ENCODE results near the gene FAM124A.

FAM124A gene

DNA sequence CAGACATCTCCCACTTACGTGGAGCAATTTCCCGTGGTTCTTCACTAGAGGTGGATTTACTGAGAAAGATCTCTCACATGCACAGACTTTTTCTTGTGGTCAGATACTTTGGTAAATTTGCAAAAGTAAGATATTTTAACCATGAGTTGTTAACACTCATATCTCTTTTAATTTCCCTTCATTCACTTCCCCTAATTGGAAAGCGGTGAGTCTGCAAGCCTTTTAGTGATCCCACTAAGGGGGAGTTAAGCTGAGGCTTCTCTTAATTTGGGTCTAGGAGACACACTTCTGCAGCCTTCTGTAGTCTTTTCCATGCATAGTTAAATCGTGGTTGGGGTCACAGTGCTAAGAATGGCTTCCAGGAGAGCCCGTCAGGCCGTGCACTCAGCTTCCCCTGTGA, 86.6 kb downstream of the FAM124A start:
- no peak for DNase-seq (ENCODE audit: low read depth in 2 of 2)

DNA sequence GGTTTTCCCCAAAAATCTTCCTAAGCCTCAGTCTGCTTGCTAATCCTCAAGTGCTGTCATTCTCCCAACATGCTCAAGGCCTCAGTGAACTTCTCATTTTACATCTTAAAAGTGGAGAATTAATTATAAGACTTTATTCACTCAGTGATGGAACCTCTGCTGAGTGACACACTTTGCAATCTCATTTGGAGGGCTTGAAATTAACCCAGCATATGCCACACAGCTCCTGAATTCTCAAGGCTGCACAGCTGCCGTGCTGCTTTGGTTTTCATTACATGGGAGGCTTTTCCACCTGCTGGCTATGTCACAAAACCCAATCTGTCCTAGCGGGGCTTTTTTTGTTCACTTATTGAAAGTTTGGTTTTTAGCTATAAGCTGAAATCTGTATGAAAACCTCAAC, 89.0 kb downstream of the FAM124A start:
- no peak for DNase-seq (ENCODE audit: low read depth in 2 of 2)

DNA sequence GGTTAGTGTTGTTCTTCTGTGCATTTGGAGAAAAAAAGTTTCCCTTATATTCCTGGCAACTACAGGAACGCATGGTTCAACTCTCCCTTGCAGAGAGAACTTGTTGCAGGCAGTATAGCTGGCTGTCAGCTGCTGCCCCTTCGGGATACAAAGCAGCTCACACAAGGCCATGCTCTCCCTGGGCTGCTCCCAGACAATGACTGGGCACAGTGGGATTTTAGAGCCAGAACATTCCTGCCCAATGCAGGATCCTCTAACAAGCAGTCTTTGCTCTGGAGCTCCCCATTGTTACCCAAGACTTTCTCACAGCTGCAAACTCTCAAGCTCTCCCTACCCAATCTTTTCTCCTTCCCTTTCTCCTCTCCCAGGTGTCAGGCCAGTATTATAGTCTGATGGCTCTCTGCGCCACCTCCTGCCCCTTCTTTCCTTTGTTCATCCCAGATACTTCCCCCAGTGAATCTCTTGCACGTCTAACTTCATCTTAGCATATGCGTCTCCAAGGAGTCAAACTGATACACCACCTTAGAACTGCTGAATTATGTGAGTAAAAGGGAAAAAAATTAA, 89.8 kb downstream of the FAM124A start:
- no peak for DNase-seq (ENCODE audit: low read depth in 2 of 2)

DNA sequence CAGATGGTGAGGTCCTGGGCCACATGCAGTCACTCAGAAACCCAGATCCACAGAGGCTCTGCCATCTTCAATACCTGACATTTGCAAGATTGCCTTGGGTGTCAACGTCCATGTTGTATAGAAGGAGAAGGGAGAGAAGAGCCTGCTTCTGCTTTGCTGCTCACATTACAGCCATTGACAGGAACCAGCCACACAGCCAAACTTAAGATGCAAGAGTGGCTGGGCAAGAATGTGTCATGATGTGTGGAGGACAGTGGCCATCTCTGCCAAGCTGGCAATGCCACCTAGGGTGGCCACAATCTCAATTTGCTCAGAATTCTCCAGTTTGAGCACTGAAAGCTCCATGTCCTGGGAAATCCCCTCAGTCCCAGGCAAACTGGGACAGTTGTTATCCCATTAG, 91.4 kb downstream of the FAM124A start:
- DNase-seq (ENCODE audit: low read depth in 2 of 2), result no peak

DNA sequence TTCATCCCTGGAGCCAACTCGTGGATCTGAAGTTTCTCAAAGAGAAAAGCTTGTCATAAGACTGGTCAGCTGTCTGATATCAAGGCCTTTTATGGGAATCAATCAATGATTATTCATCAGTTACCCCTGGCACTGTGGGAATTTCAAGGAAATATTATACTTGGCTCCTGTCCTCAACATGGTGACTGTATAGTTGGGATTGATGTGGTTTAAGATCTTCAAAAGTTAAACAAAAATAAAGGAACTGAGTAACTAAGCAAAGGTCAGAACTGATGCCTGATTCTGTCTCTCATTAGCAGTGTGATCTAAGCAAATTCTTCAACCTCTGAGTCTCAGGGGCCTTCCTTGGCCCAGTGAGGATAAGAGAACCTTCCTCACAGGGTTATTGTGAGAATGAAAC, 95.1 kb downstream of the FAM124A start:
- DNase-seq (ENCODE audit: low read depth in 2 of 2), result no peak

DNA sequence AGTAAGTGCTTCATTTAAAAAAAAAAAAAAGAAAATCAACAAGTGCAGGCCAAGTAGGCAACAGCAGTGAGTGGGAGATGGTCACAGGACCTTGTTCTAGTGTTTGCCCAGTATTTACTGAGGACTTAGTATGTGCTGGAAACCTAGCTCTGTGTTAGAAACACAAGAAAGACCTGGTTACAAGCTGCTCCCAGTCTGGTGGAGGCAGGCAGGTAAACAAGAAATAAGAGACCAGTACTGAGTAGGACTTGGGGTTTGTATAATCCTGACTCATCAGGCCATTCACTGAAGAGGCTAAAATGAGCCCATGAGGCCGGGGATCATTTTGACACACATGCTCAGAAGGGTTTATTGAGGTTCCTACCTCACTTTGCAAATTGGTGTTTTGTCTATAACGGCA, 95.8 kb downstream of the FAM124A start:
- DNase-seq (ENCODE audit: low read depth in 2 of 2), result no peak

DNA sequence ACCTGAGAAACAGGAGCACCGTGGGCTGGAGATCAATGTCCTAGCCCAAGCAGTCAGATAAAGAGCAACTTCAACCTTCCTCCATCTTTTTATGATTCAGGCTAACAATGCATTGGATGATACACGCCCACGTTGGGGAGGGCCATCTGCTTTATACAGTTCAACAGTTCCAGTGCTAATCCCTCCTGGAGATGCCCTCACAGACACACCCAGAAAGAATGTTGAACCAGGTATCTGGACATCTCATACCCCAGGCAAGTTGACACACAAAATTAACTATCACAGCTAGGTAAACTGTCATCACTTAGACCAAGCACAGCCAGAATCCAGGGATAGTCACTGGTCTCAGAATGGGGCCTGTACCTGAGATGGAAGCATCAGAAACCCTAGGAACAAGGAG, 96.7 kb downstream of the FAM124A start:
- DNase-seq (ENCODE audit: low read depth in 2 of 2), result no peak

DNA sequence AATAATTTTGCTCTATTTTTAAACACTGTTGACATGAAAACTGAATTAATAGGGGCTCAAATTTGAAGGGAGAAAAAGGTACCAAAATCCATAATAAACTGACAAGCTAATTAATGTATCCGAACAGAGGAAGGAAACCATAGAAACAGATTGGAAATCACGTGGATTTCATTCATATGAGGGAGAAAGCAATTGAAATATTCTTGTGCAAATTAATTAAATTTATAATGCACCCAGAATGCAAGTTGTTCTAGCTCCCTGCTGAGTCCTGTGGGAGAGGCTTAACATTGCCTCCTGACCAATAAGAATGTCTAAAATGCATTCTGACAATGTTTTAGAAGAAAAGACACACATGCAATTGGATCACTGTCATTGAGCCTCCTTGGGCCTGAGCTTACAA, 99.6 kb downstream of the FAM124A start:
- no peak for DNase-seq (ENCODE audit: low read depth in 2 of 2)

DNA sequence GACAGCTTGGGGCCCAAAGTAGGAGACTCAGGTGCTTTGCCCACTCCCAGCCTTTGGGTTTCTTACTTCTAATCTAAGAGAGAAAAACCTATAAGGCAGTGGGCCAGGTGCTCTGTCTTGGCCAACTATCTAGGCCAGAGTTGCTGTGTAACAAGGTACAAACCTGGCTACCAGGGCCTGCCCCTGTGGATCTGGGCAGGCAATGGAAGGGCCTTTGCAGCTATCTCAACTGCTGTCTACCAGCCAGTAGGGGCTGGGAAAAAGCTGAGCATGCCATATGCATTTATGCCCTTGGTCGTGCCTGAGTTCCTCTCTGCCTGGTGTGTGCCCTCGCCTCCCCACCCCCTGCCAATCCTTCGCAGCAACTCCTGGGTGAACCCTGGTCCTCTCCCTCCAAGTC, 100.6 kb downstream of the FAM124A start:
- no peak for DNase-seq (ENCODE audit: low read depth in 2 of 2)

DNA sequence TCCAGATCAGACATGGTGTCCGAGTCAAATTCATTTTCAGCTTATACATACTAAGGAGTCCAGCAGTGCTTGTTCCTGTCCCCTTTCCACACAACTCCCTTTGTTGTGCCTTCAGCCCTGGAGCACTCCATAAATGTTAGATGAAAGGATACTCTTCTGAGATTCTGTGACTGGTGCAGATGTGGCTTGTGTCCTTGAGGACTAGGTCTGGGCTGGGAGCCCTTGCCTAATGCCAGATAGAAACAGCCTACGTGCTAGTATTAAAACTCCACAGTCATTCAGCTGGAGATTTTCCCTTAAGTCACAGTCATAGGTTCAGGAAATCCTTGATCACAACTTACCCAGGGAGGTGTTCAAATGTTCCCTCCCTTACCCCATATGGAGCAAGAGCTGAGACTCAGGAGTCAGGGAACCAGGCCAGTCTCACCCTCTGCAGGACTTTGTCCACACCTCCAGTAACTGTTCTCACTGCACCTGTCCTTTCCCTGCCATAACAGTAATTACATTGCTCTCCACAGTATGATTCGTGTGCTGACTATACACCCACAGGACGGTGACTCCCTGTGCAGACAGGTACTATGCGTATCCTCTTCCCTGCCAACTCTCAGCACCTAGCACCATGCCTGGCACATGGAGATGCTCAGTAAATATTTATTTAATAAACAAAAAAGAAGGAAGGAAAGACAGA, 101.8 kb downstream of the FAM124A start:
- DNase-seq (ENCODE audit: low read depth in 2 of 2), result no peak

DNA sequence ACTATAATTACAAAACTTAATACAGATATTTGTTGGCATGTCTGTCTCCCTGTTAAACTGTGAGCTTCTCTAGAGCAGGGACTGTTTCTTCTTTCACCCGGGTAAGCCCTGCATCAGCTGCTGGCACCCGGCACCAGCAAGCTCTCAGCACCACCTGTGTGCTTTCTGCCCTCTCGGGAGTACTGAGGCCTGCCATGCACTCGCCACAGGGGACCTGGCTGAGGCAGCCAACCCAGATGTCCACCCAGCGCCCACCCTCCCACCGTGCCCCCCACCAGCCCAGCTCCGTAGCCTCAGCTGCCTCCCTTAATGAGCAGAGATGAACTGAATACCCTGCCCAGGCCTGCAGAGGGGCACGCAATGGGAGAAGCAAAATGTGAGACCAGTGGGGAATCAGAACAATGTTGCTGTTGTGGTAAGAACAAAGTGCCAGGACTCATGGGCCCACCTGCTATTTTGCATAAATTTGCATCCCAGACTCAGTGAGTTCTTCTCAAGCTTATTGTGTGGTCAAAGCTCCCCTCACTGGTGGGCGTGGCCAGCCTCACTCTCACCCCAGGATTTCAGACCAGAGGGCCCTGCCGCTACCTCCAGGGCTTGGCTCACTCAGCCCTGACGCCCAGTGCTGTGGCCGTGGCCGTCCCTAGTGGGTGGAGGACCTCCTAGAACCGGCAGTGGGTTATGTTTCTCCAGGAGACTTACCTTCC, 102.7 kb downstream of the FAM124A start:
- DNase-seq (ENCODE audit: low read depth in 2 of 2), result no peak

DNA sequence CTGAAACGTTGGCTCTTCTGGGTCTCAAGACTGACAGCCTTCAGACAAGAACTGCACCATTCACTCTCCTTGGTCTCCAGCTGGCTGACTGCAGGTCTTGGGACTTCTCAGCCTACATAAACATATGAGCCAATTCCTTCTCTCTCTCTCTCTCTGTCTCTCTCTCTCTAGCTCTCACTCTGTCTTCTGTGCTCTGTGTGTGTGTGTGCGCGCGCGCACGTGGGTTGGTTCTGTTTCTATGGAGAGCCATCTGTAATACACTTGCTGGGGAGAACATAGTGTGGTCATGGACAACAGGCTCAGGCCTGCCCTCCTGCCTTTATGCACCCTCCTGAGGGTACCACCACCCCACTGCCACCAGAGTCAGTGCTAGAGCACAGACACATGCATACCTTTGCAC, 103.6 kb downstream of the FAM124A start:
- DNase-seq (ENCODE audit: low read depth in 2 of 2), result no peak

DNA sequence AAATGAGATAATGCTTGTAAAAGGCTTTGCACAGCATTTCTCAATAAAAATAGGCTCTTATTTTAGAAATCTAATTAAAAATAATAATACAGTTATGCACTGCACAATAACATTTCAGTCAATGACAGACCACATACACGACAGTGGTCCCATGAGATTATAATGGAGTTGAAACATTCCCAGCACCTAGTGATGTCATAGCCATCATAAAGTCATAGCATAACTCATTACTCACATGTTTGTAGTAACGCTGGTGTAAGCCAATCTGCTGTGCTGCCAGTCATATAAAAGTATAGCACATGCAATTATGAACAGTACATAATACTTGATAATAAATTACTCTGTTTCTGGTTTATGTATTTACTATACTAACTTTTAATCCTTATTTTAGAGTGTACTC, 104.6 kb downstream of the FAM124A start:
- no peak for DNase-seq (ENCODE audit: low read depth in 2 of 2)

DNA sequence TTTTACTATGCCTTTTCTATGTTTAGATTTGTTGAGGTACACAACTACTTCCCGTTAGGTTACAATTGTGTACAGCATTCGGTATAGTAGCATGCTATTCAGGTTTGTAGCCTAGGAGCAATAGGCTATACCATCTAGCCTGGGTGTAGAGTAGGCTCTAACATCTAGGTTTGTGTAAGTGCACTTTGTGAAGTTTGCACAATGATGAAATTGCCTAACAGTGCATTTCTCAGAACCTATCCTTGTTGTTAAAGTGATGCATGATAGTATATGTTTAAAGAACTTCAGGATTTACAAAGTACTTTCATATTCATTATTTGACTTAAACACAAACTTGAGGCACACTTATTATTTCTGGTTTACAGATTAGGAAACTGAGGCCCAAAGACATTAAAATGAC, 105.8 kb downstream of the FAM124A start:
- no peak for DNase-seq (ENCODE audit: low read depth in 2 of 2)

DNA sequence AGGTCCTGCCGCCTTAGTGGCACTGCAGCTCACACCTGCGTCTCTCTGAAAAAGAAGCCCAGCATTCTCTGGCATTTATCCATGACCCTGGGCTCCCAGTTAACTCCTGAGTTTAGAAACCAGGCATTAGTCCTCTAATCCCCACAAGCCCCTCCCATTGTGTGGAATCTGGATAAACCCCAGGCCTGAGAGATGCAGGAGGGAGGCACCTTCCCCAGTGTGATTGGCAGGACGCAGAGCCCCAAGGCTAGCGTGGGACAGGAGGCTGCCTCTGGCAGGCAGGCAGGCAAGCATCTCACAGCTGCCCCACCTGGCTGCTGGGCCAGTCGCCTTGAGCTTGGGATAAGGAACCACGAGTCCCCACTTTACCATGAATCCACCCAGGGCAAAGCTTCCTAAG, 106.3 kb downstream of the FAM124A start:
- DNase-seq (ENCODE audit: low read depth in 2 of 2), result no peak

DNA sequence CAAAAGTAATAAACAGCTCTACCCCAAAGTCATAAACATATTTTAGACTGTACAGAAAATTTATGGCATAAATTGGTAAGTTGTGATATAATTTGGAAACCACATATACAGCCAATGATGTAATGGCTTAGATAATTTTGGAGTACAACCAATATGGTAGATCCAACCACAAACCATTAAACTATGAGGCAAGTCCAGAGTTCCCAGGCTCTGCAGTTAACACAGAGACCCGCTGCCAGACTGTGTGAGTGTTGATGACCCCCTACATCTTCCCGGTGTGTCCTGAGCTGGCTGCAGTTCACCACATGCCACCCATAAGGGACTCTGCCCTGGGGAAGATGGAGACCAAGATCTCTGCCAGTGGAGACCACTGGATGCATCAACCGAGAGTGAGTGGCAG, 107.4 kb downstream of the FAM124A start:
- DNase-seq (ENCODE audit: low read depth in 2 of 2), result no peak

DNA sequence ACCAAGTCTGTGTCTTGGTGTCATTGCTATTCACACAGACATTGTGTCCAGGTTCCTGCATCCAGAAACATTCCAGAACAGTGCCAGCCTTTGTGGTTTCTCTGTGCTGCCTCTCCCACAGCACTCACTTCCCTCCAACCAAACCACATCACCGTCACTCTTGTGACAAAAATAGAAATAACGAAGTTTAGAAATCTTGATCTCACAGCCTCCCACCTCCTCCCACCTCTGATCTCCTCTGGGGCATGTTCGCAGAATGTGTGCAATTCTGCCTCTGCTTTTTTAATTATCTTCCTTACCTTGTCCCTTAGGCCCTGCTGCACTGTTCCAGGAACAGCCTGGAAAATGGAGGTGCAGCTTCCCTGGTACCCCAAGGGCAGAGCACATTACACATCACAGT, 108.6 kb downstream of the FAM124A start:
- DNase-seq (ENCODE audit: low read depth in 2 of 2), result no peak

DNA sequence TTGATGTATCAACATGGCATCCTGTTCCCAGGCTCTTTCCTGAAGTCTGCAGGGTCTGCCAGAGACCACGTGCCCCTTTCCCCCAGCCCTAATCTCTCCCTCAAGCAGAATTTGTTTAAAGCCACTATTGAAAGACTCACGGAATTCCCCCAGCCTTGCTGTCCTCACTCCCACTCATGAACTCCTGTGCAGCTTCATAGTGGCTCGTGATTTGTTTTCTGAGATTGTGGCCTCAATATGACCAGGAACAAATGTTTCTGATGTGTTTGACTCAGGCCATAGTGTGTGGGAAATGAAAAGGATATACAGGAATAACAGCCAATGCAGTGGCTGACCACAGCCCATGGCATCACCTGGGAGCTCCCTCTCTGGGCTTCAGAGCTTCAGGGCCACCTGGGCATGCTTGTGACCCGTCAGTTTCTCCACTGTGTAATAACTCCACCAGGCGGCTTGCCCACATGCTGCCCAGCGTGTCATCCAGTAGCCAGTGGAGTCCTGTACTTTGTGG, 109.2 kb downstream of the FAM124A start:
- DNase-seq (ENCODE audit: low read depth in 2 of 2), result peak in 1 of 2 donors; percentile 10

DNA sequence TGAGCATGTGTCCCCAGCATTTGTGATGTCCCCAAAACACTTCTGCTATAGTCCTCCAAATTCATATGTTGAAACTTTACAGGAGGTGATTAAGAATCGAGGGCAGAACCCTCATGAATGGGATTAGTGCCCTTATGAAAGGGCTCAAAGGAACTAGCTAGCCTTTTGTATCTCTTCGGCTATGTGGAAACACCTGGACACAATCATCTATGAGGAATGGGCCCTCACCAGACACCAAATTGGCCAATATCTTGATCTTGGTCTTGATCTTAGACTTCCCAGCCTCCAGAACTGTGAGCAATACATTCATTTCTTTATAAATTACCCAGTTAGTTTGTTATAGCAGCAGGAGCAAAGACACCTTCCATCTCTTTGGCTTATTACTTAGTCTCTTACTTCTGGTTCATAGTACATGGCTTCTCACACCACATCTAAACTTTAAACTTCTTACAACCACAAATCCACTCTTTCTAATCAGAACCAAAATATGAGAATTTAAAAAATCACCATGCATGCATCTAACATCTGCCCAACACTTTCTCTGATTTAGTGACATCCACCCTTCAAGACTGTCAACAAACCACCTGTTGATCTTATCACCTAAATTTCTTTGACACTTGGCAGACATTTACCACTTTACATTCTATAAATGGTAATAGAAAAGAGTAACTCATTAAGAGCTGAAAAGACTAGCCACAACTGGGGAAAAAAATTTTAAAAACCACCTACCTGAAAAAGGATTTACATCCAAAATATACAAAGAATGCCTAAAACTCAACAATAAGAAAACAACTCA, 110.6 kb downstream of the FAM124A start:
- no peak for DNase-seq (ENCODE audit: low read depth in 2 of 2)

DNA sequence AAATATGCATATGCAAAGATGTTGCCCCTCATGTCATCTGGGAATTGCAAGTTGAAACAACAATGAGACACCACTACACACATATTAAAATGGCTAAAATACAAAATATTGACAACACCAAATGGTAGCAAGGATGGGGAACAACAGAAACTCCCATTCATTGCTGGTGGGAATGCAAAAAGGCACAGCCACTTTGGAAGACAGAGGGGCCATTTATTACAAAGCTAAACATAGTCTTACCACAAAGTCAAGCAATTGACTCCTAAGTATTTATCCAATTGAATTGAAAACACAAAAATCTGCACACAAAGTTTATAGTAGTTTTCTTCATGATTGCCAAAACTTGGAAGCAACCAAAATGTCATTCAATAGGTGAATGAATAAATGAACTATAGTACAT, 111.2 kb downstream of the FAM124A start:
- DNase-seq (ENCODE audit: low read depth in 2 of 2), result no peak

DNA sequence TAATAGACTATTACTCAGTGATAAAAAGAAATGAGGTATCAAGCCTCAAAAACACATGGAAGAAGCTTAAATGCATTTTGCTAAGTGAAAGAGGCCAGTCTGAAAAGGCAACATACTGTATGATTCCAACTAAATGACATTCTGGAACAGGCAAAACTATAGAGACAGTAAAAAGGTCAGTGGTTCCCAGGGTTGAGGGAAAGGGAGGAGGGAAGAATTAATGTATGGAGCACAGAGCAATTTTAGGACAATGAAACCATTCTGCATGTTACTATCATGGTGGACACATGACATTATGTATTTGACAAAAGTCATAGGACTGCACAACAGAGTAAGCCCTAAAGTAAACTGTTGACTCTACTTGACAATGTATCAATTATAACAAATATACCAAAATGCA, 111.6 kb downstream of the FAM124A start:
- DNase-seq (ENCODE audit: low read depth in 2 of 2), result no peak

Data from stimulated activated CD8-positive, alpha-beta memory T cell treated with anti-CD3 and anti-CD28 coated beads, Interleukin-15, amount 100 ng/mL, for 48 hours (primary cell).